Smooth muscle cell of the brain vasculature (primary cell): ENCODE results near the gene TMCO4.
A peak's percentile ranks its signal among the peaks of the same experiment; 100 is the strongest.
"Not testable (repeated sequence)": the region's sequence is repeated elsewhere in the genome, so short reads cannot be mapped to it uniquely, and the experiment has no call there.

Experiments
- DNase-seq: peaks from one replicate; pipeline ENCODE4 v3.0.0-alpha.2; 2012; ENCODE audit warnings: low read depth, low spot score

TMCO4 gene

DNA sequence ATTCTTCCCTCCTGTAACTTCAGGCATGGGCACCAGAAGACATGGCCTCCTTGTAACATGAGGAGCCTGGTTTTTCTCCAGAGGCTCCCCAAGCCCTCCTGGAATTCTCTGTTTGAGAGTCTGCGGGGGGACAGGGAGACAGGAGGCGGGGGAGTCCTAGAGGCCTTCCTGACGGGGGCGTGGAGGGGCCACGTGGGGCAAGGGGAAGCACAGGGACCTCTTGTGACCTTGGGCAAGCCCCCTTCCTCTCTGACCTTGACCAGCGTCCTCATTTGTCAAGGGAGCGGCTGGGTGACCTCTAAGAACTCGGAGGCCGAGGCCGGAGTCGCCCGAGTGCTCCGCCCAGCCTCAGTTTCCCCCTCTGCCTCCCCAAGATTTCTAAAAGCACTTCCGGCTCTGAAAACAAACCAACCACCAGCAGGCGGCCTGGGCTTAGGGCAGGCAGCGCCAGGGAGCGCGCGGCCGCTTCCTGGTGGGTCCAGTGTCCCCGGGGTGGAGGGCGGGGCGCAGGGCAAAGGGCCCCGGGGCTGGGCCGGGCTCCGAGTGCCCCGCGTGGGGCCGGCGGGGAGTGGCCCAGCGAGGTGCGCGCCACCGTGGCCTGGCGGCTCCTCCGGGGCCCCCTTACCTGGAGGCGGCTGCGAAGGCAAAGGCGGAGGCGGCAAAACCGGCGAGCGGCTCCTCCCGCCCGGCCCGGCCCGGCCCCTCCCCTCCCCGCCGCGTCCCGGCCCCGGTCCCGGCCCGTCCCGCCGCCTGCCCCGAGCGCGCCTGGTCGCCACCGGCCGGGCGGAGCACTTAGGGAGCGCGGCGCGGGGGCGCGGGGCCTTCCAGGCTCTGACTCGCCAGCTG lies at the start of gene TMCO4:
Gene TMCO4, minus strand, starts transcription at position 687 of the 846 bp plus-strand sequence. CDS start 19,158 bp downstream, outside the sequence.
- DNase-seq, result no peak

- DNase-seq, result not testable (repeated sequence)
Measured at GRCh38 chr1:19849307-19849706, 49.6 kb upstream of the TMCO4 start.

GRCh38 chr1:19847334-19847733 lies 47.6 kb upstream of the TMCO4 start:
- not testable (repeated sequence) for DNase-seq

DNA sequence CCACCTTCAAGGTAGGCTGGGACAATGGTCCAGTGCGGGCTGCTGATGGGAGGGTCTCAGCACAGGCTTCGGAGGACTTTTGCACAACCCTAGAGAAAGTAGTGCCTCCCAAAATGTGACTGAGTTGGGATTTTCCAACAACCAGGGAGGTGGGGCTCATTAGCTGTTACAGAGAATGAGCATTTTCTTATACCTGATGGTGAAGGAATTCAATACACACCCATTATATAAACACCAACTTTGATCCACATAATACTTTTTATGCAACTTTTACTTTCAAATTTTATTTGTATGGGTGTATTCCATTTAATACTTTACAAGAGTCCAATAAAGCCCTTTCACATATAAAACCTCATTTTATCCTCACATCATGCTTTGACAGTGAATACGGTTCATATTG lies 46.6 kb upstream of the TMCO4 start:
- DNase-seq, result no peak

DNA sequence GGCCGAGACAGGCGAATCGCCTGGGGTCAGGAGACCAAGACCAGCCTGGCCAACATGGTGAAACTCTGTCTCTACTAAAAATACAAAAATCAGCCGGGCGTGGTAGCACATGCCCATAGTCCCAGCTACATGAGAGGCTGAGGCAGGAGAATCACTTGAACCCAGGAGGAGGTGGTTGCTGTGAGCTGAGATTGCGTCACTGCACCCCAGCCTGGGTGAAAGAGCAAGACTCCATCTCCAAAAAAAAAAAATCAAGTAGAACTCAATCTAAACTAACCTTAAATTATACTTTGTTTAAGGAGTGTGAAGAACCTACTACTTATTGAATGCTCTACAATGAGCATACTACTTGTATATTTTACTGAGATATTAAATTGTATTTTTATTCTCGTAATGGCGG lies 45.8 kb upstream of the TMCO4 start:
- DNase-seq, result no peak

DNA sequence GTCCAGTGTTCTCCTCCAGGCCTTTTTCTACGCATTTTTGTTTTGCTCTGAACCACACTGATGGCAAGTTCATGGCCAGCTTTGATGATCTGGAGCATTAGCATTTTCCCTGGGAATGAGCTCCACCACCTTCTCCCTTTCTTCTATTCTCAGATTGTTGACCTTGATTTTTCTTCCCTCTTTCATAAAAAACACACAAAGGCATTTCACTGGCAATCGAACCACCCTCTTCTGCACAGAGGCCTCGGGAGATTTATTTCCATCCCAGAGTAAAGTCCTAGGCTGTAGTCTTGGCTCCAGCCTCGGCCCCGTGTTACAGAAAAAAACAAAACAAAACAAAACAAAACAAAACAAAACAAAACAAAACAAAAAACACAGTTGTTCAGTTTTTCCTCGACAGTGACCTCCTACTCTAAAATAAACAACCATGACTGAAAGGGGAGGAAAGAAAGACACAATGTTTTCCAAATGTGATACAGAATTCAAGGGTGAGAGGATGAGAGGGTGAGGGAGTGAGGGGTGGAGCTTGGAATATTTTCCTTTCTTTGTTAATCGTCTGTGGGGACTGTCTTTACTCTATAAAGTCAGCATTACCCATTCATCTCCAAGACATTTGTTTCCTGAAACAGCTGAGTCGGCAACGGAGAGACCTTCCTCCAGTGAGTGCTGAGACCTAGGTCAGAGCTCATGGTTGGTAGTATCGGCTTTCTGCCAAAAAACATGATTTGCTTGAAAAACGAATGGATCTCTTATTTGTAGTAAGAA lies 45.2 kb upstream of the TMCO4 start:
- peak; percentile 75 for DNase-seq

- no peak for DNase-seq
Measured at GRCh38 chr1:19840228-19840627, 40.5 kb upstream of the TMCO4 start.

GRCh38 chr1:19837866-19838265 lies 38.1 kb upstream of the TMCO4 start:
- DNase-seq, result no peak

DNA sequence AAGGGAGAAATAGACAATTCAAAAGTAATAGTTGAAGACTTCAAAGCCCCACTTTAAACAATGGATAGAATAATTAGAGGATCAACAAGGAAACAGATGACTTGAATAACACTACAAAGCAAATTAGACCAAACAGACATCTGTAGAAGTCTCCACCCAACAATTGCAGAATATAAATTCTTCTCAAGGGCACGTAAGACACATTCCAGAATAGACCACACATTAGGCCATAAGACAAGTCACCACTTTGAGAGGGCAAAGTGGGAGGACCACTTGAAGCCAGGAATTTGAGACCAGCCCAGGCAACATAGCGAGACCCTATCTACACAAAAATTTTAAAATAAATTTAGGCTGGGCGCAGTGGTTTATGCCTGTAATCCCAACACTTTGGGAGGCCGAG lies 35.9 kb upstream of the TMCO4 start:
- no peak for DNase-seq

GRCh38 chr1:19831441-19831840 lies 31.7 kb upstream of the TMCO4 start:
- DNase-seq, result no peak

DNA sequence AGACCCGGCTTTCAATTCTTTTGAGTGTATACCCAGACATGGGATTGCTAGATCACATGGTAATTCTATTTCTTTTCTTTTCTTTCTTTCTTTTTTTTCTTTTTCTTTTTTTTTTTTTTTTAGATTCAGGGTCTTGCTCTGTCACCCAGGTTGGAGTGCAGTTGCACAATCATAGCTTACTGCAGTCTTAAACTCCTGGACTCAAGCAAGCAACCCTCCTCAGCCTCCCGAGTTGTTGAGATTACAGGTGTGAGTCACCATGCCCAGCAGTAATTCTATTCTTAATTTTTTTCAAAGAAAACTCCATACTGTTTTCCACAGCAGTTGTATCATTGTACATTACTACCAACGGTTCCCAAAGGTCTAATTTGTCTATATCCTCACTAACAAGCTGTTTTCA lies 28.8 kb upstream of the TMCO4 start:
- no peak for DNase-seq

GRCh38 chr1:19825298-19825697 lies 25.6 kb upstream of the TMCO4 start:
- no peak for DNase-seq

- DNase-seq, result no peak
Measured at GRCh38 chr1:19824541-19824940, 24.8 kb upstream of the TMCO4 start.

- DNase-seq, result no peak
Measured at GRCh38 chr1:19824036-19824435, 24.3 kb upstream of the TMCO4 start.

GRCh38 chr1:19819701-19820100 lies 20.0 kb upstream of the TMCO4 start:
- DNase-seq, result no peak

- DNase-seq, result no peak
Measured at GRCh38 chr1:19818324-19818723, 18.6 kb upstream of the TMCO4 start.

GRCh38 chr1:19817160-19817559 lies 17.4 kb upstream of the TMCO4 start:
- DNase-seq, result no peak

- DNase-seq, result not testable (repeated sequence)
Measured at GRCh38 chr1:19816737-19817086, 17.0 kb upstream of the TMCO4 start.

GRCh38 chr1:19815801-19816736 lies 16.4 kb upstream of the TMCO4 start:
- no peak for DNase-seq

DNA sequence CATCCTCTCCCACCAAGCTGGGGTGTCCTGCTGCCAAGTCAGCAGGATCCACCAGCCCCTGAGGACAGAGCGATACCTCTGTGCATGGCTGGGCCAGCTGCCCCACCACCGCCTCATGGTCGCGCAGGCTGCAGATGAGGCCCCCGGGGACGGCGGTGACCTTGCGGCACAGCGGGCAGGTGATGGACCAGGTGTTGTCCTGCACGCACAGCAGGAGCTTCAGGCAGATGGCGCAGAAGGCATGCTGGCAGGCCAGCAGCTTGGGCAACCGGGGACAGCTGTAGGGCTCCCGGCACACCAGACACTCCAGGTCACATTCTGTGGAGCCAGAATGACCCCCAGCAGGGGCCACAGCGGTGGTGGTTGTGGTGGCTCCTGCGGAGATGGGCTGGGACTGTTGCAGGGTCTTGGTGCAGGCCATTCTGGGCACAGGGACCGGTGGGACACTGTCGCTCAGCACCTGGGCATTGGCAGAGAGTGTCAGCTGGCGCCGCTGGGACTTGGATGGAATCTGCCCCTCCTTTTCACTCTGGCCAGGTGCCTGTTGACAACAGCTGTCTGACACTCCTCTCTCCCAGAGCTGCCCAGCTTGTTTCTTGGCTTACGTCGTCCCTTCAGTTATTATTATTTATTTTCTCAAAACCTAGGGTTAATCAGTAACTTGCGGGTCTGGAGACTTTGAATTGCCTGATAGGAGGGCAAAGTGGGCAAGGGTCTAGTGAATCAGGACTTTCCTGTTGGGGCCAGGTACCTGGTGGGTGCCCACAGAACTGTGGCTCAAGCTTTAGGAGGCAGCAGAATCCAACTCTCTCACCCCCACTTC lies 15.2 kb upstream of the TMCO4 start, which contains the start of gene RNF186:
Gene RNF186, minus strand, starts transcription at position 603 of the 823 bp plus-strand sequence. Its CDS starts 182 bp downstream, at position 421.
- no peak for DNase-seq

- DNase-seq, result no peak
Measured at GRCh38 chr1:19814244-19814661, 14.5 kb upstream of the TMCO4 start.
